ENCODE data around the gene NETO2. TPM values are rescaled to one million over a fixed set of nuclear protein-coding genes. Genes with fewer than 3 reads are reported as not detected.

Gene NETO2
- total and polyA plus RNA-seq, 2 of the 13 experiments (the other 11 are each of a cell fraction or from before 2014, with no cell fraction given) = 8.2 to 13.5 TPM

DNA sequence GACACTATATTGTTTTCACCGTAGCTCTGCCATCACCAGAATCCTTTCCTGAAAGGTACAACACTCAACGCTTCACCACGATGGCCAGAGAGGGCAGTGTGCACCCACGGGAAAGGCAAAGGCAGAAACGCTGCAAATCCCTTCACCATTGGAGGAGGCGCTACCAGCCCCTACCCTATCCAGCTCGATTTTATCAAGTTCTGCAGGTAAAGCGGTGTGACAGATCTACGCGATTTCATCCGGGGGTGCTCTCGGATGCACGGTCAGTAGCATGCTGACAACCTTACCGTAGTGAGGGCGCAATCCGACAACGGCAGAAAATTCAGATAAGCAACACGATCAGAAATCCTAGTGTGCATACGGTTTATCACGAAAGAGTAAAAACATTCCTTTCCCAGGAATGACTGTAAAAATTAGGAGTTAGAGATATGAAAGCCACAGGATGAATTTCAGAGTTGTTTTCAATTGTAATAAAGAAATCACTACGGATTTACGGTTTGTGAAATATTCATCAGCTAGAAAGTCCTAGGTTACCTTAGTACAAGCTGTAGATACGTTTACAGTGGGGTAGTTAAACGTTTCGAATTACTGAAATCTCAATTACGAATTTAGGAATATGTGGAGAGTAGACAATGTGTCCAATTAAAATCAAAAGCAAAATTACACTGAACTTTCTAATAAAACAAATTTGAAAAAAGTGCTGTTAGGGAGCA is 1.8 kb downstream of the NETO2 start (continued):
- TF ChIP-seq, protein P1, sequence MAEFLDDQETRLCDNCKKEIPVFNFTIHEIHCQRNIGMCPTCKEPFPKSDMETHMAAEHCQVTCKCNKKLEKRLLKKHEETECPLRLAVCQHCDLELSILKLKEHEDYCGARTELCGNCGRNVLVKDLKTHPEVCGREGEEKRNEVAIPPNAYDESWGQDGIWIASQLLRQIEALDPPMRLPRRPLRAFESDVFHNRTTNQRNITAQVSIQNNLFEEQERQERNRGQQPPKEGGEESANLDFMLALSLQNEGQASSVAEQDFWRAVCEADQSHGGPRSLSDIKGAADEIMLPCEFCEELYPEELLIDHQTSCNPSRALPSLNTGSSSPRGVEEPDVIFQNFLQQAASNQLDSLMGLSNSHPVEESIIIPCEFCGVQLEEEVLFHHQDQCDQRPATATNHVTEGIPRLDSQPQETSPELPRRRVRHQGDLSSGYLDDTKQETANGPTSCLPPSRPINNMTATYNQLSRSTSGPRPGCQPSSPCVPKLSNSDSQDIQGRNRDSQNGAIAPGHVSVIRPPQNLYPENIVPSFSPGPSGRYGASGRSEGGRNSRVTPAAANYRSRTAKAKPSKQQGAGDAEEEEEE (CRISPR knock-in tag; IDR thresholded peaks at IDR 0.05; ENCODE audit: borderline replicate concordance) = no peak
- TF ChIP-seq STAG1 (CRISPR knock-in tag; IDR thresholded peaks at IDR 0.05) = peak; percentile 99
- TF ChIP-seq, protein P2, sequence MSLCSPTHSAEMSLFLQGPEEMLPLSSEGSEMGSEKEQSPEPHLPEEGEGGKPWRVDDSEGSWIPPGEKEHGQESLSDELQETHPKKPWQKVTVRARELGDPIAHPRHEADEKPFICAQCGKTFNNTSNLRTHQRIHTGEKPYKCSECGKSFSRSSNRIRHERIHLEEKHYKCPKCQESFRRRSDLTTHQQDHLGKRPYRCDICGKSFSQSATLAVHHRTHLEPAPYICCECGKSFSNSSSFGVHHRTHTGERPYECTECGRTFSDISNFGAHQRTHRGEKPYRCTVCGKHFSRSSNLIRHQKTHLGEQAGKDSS (CRISPR knock-in tag; IDR thresholded peaks at IDR 0.05; ENCODE audit: borderline replicate concordance, low read depth) = peak; percentile 85; the same call in 1 of the 2 replicates
- TF ChIP-seq, protein P3, sequence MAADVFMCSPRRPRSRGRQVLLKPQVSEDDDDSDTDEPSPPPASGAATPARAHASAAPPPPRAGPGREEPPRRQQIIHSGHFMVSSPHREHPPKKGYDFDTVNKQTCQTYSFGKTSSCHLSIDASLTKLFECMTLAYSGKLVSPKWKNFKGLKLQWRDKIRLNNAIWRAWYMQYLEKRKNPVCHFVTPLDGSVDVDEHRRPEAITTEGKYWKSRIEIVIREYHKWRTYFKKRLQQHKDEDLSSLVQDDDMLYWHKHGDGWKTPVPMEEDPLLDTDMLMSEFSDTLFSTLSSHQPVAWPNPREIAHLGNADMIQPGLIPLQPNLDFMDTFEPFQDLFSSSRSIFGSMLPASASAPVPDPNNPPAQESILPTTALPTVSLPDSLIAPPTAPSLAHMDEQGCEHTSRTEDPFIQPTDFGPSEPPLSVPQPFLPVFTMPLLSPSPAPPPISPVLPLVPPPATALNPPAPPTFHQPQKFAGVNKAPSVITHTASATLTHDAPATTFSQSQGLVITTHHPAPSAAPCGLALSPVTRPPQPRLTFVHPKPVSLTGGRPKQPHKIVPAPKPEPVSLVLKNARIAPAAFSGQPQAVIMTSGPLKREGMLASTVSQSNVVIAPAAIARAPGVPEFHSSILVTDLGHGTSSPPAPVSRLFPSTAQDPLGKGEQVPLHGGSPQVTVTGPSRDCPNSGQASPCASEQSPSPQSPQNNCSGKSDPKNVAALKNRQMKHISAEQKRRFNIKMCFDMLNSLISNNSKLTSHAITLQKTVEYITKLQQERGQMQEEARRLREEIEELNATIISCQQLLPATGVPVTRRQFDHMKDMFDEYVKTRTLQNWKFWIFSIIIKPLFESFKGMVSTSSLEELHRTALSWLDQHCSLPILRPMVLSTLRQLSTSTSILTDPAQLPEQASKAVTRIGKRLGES (CRISPR knock-in tag; IDR thresholded peaks at IDR 0.05; ENCODE audit: borderline replicate concordance) = no peak
- TF ChIP-seq, protein P4, sequence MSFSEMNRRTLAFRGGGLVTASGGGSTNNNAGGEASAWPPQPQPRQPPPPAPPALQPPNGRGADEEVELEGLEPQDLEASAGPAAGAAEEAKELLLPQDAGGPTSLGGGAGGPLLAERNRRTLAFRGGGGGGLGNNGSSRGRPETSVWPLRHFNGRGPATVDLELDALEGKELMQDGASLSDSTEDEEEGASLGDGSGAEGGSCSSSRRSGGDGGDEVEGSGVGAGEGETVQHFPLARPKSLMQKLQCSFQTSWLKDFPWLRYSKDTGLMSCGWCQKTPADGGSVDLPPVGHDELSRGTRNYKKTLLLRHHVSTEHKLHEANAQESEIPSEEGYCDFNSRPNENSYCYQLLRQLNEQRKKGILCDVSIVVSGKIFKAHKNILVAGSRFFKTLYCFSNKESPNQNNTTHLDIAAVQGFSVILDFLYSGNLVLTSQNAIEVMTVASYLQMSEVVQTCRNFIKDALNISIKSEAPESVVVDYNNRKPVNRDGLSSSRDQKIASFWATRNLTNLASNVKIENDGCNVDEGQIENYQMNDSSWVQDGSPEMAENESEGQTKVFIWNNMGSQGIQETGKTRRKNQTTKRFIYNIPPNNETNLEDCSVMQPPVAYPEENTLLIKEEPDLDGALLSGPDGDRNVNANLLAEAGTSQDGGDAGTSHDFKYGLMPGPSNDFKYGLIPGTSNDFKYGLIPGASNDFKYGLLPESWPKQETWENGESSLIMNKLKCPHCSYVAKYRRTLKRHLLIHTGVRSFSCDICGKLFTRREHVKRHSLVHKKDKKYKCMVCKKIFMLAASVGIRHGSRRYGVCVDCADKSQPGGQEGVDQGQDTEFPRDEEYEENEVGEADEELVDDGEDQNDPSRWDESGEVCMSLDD (CRISPR knock-in tag; IDR thresholded peaks at IDR 0.05; ENCODE audit: borderline replicate concordance) = no peak
- no peak for TF ChIP-seq TRIM24 (CRISPR knock-in tag; IDR thresholded peaks at IDR 0.05)
- TF ChIP-seq ZFP82 (CRISPR knock-in tag; IDR thresholded peaks at IDR 0.05; ENCODE audit: borderline replicate concordance) = no peak
- TF ChIP-seq HOXA9 (CRISPR knock-in tag; IDR thresholded peaks at IDR 0.05; ENCODE audit: borderline replicate concordance) = no peak
- TF ChIP-seq, protein P5, sequence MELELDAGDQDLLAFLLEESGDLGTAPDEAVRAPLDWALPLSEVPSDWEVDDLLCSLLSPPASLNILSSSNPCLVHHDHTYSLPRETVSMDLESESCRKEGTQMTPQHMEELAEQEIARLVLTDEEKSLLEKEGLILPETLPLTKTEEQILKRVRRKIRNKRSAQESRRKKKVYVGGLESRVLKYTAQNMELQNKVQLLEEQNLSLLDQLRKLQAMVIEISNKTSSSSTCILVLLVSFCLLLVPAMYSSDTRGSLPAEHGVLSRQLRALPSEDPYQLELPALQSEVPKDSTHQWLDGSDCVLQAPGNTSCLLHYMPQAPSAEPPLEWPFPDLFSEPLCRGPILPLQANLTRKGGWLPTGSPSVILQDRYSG (CRISPR knock-in tag; IDR thresholded peaks at IDR 0.05) = no peak
- TF ChIP-seq MEIS1 (CRISPR knock-in tag; IDR thresholded peaks at IDR 0.05; ENCODE audit: borderline replicate concordance) = no peak
- TF ChIP-seq SNRNP70 (IDR thresholded peaks at IDR 0.05; ENCODE audit: low read depth, low read length) = no peak
- TF ChIP-seq BCLAF1 (IDR thresholded peaks at IDR 0.05) = no peak
- no peak; the same call in 1 of the 2 replicates for TF ChIP-seq ESRRA (CRISPR knock-in tag; IDR thresholded peaks at IDR 0.05; ENCODE audit: low read depth)
- TF ChIP-seq ZNF839 (CRISPR knock-in tag; IDR thresholded peaks at IDR 0.05; ENCODE audit: borderline replicate concordance) = no peak
- no peak for TF ChIP-seq MTF2 (CRISPR knock-in tag; IDR thresholded peaks at IDR 0.05; ENCODE audit: borderline replicate concordance)
- TF ChIP-seq NBN (conservative IDR thresholded peaks at IDR 0.05) = no peak

All from HepG2 (cell line).